GM21786 (cell line): ENCODE results near the gene TUFT1.
"Not testable (repeated sequence)": the region's sequence is repeated elsewhere in the genome, so short reads cannot be mapped to it uniquely, and the experiment has no call there.

ENCODE experiments used
- ATAC-seq: cut with Tn5 transposase; IDR thresholded peaks from one replicate; pipeline ENCODE4 v1.9.1; 2021; ENCODE audit not compliant: unreplicated experiment

TUFT1 gene

GRCh38 chr1:151578941-151579340 lies 38.8 kb downstream of the TUFT1 start:
- no peak for ATAC-seq

- ATAC-seq: no peak
Observed at GRCh38 chr1:151579436-151580225, 39.5 kb downstream of the TUFT1 start.

- ATAC-seq: no peak
Observed at GRCh38 chr1:151581451-151581850, 41.3 kb downstream of the TUFT1 start.

GRCh38 chr1:151581921-151582320 lies 41.8 kb downstream of the TUFT1 start:
- no peak for ATAC-seq

GRCh38 chr1:151583796-151584195 lies 43.7 kb downstream of the TUFT1 start:
- no peak for ATAC-seq

- no peak for ATAC-seq
Observed at GRCh38 chr1:151584278-151584677, 44.2 kb downstream of the TUFT1 start.

GRCh38 chr1:151584780-151585179 lies 44.7 kb downstream of the TUFT1 start:
- ATAC-seq: no peak

GRCh38 chr1:151585622-151586021 lies 45.5 kb downstream of the TUFT1 start:
- no peak for ATAC-seq

- no peak for ATAC-seq
Observed at GRCh38 chr1:151590961-151591360, 50.9 kb downstream of the TUFT1 start.

GRCh38 chr1:151593730-151594129 lies 53.6 kb downstream of the TUFT1 start:
- ATAC-seq: no peak

- peak; percentile 48 for ATAC-seq
Observed at GRCh38 chr1:151594143-151594625, 54.1 kb downstream of the TUFT1 start.

- ATAC-seq: no peak
Observed at GRCh38 chr1:151596166-151596953, 56.3 kb downstream of the TUFT1 start.

- not testable (repeated sequence) for ATAC-seq
Observed at GRCh38 chr1:151602550-151602949, 62.4 kb downstream of the TUFT1 start.

GRCh38 chr1:151604291-151604690 lies 64.2 kb downstream of the TUFT1 start:
- no peak for ATAC-seq

- no peak for ATAC-seq
Observed at GRCh38 chr1:151606384-151606783, 66.3 kb downstream of the TUFT1 start.

- no peak for ATAC-seq
Observed at GRCh38 chr1:151606857-151607256, 66.7 kb downstream of the TUFT1 start.

- no peak for ATAC-seq
Observed at GRCh38 chr1:151610142-151610541, 70.0 kb downstream of the TUFT1 start.

GRCh38 chr1:151611288-151611790 lies 71.2 kb downstream of the TUFT1 start:
- no peak for ATAC-seq

- peak; percentile 86 for ATAC-seq
Observed at GRCh38 chr1:151611832-151612500, 71.9 kb downstream of the TUFT1 start, which contains the start of gene SNX27. Gene SNX27 (plus strand): TSS chr1:151612050. CDS start chr1:151612202, 152 bp downstream.

- ATAC-seq: no peak
Observed at GRCh38 chr1:151612501-151613281, 72.6 kb downstream of the TUFT1 start.
